Stimulated activated CD8-positive, alpha-beta memory T cell treated with anti-CD3 and anti-CD28 coated beads, Interleukin-15, amount 100 ng/mL, for 24 hours (primary cell): ENCODE measurements around the gene NUP93.
"Not testable (repeated sequence)": the region's sequence is repeated elsewhere in the genome, so short reads cannot be mapped to it uniquely, and the experiment has no call there.

ENCODE experiments used
- DNase-seq: peaks from one replicate; pipeline ENCODE4 v3.0.0-alpha.2; 2020; ENCODE audit warnings: low read depth

Gene NUP93

GRCh38 chr16:56870276-56870888, 140.5 kb downstream of the NUP93 start:
- DNase-seq, result no peak

- no peak for DNase-seq
Measured at GRCh38 chr16:56871172-56871593, 141.3 kb downstream of the NUP93 start.

- DNase-seq, result no peak
Measured at GRCh38 chr16:56872863-56873391, 143.0 kb downstream of the NUP93 start.

- DNase-seq, result no peak
Measured at GRCh38 chr16:56874800-56875199, 144.9 kb downstream of the NUP93 start.

- DNase-seq, result no peak
Measured at GRCh38 chr16:56876048-56876447, 146.1 kb downstream of the NUP93 start.

GRCh38 chr16:56877486-56878182, 147.7 kb downstream of the NUP93 start:
- DNase-seq, result no peak

GRCh38 chr16:56878282-56878854, 148.4 kb downstream of the NUP93 start:
- no peak for DNase-seq

GRCh38 chr16:56879276-56879675, 149.3 kb downstream of the NUP93 start:
- no peak for DNase-seq

GRCh38 chr16:56880176-56880575, 150.2 kb downstream of the NUP93 start:
- no peak for DNase-seq

- DNase-seq, result no peak
Measured at GRCh38 chr16:56880685-56881084, 150.8 kb downstream of the NUP93 start.

- no peak for DNase-seq
Measured at GRCh38 chr16:56882077-56882800, 152.3 kb downstream of the NUP93 start.

GRCh38 chr16:56883586-56883985, 153.7 kb downstream of the NUP93 start:
- DNase-seq, result no peak

- DNase-seq, result no peak
Measured at GRCh38 chr16:56884026-56884582, 154.2 kb downstream of the NUP93 start.

GRCh38 chr16:56884929-56885328, 155.0 kb downstream of the NUP93 start:
- DNase-seq, result not testable (repeated sequence)

- no peak for DNase-seq
Measured at GRCh38 chr16:56885446-56886162, 155.7 kb downstream of the NUP93 start.

GRCh38 chr16:56886296-56886695, 156.4 kb downstream of the NUP93 start:
- no peak for DNase-seq

- DNase-seq, result no peak
Measured at GRCh38 chr16:56886826-56887225, 156.9 kb downstream of the NUP93 start.

- no peak for DNase-seq
Measured at GRCh38 chr16:56888806-56889205, 158.9 kb downstream of the NUP93 start.

GRCh38 chr16:56889206-56889605, 159.3 kb downstream of the NUP93 start:
- DNase-seq, result no peak

- no peak for DNase-seq
Measured at GRCh38 chr16:56891685-56892084, 161.8 kb downstream of the NUP93 start.

GRCh38 chr16:56892705-56893104, 162.8 kb downstream of the NUP93 start:
- no peak for DNase-seq
